ENCODE results near the gene FAM167B. TPM values are rescaled to one million over a fixed set of nuclear protein-coding genes. Genes with fewer than 3 reads are reported as not detected.

The FAM167B gene
- total and polyA plus RNA-seq, 3 donors from 2014 or later, result 0.99 to 1.6 (median 1.6) TPM

DNA sequence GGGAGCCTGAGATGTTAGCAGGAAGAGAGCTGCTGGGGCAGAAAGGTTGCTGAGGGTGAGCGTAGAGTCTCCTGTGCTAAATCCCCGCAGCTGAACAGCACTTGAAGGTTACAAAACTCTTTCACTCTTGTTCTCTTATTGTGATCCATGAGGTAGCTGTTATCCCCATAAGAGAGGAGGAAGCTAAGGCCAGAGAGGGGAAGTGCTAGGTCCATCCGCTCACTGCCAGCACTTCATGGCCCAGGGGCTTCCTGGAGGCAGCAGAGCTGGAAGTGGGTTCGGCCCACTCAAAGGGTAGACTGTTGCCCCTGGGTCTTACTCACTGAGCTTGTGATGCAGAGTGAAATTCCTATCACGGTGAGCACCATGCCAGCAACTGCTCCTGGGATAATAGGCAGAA lies 30.5 kb upstream of the FAM167B start:
- DNase-seq, result no peak
- H3K27me3 ChIP-seq, result no peaks in the 10 kb centered on the region
- WGBS, 2 donors, result 91 to 94% methylated on average over 5 of the region's 5 CpGs
- H3K4me3 ChIP-seq, result no peak overlapping the region
- intact Hi-C loops (cut with DNase I; ENCODE audit: low total_unique reads), result no loop called here
- no peak overlapping the region for H3K27ac ChIP-seq
- no peaks in the 10 kb centered on the region for H3K36me3 ChIP-seq (ENCODE audit: low read depth, missing control alignments)
- no peaks in the 10 kb centered on the region for H3K9me3 ChIP-seq
- no peak for TF ChIP-seq POLR2A (IDR thresholded peaks at IDR 0.05)
- TF ChIP-seq, protein P1, sequence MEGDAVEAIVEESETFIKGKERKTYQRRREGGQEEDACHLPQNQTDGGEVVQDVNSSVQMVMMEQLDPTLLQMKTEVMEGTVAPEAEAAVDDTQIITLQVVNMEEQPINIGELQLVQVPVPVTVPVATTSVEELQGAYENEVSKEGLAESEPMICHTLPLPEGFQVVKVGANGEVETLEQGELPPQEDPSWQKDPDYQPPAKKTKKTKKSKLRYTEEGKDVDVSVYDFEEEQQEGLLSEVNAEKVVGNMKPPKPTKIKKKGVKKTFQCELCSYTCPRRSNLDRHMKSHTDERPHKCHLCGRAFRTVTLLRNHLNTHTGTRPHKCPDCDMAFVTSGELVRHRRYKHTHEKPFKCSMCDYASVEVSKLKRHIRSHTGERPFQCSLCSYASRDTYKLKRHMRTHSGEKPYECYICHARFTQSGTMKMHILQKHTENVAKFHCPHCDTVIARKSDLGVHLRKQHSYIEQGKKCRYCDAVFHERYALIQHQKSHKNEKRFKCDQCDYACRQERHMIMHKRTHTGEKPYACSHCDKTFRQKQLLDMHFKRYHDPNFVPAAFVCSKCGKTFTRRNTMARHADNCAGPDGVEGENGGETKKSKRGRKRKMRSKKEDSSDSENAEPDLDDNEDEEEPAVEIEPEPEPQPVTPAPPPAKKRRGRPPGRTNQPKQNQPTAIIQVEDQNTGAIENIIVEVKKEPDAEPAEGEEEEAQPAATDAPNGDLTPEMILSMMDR (IDR thresholded peaks at IDR 0.05), result no peak
- peaks cover 25% of the 10 kb centered on the region for H3K4me1 ChIP-seq

DNA sequence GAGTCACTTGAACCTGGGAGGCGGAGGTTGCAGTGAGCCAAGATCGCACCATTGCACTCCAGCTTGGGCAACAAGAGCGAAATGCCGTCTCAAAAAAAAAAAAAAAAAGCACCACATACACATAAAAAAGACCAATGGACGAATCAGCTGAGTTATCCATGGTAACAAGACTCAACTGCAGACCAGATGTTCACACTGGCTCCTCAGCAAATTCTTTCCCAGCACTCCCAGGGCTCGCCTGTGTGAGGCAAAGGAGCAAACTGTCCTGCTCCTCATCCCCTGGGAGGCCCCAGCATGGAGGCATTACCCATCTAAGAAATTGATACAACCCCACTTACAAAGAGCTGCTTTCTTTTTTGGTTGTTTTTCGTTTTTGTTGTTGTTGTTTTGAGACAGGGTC lies 28.0 kb upstream of the FAM167B start:
- Histone ChIP-seq H3K4me3 (no peak overlapping the region), H3K27me3 (no peaks in the 10 kb centered on the region), H3K4me1 (peaks cover 33% of the 10 kb centered on the region), H3K9me3 (no peaks in the 10 kb centered on the region), H3K27ac (peak overlapping the region in 1 of 2 donors; percentile 12), H3K36me3 (ENCODE audit: low read depth, missing control alignments) (no peaks in the 10 kb centered on the region)
- no peak for TF ChIP-seq POLR2A (IDR thresholded peaks at IDR 0.05)
- TF ChIP-seq, protein P1 (IDR thresholded peaks at IDR 0.05), result no peak
- intact Hi-C loops (cut with DNase I; ENCODE audit: low total_unique reads), result no loop called here
- 64 to 72% methylated on average over 7 of the region's 7 CpGs for WGBS, 2 donors
- no peak for DNase-seq

DNA sequence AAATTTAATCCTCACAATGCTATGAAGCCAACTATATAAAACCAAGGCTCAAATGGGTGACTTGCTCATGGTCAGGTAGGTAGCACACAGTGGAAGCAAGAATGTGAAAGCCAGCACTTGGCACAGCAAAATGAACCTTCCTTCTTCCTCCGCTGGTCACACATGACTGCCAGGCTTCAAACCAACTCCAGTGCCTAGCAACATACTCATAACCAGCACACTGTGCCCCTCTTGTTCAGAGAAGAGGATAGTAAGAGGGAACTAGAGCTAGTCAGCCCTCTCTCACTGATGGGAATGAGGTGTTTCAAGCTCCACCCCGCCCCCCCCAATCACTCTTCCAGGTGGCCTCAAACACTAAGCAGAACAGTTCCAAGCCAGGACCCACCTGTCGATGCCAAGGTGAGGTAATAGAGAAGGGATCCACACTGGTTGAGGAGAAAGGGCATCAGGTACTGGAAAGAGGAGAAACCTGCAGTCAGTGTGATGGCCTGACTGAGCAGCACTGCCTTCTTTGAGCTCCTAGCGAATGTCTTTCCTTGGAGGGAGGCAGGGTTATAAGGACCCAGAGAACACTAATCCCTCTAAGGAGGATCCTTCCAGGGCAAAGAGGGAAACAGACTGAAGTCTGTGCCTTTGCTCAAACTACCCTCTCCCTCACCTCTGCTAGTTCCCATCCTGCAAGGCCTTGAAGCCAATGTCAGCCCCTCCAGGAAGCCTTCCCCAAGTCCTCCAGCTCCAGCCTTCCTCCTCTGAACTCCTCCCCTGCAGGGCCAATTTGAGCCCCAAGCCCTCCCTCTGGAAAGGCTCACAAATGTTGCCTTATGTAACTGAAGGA lies 26.1 kb upstream of the FAM167B start:
- no peaks in the 10 kb centered on the region for H3K9me3 ChIP-seq
- no peaks in the 10 kb centered on the region for H3K36me3 ChIP-seq (ENCODE audit: low read depth, missing control alignments)
- WGBS, 2 donors, result 67 to 88% methylated on average over 4 of the region's 4 CpGs
- peak overlapping the region; percentile 92 to 99 for H3K4me3 ChIP-seq
- TF ChIP-seq POLR2A (IDR thresholded peaks at IDR 0.05), result no peak
- TF ChIP-seq, protein P1 (IDR thresholded peaks at IDR 0.05), result no peak
- no peak for DNase-seq
- peaks cover 30% of the 10 kb centered on the region for H3K4me1 ChIP-seq
- intact Hi-C loops (cut with DNase I; ENCODE audit: low total_unique reads), result no loop called here
- H3K27ac ChIP-seq, result peak overlapping the region in 1 of 2 donors; percentile 88
- no peaks in the 10 kb centered on the region for H3K27me3 ChIP-seq

DNA sequence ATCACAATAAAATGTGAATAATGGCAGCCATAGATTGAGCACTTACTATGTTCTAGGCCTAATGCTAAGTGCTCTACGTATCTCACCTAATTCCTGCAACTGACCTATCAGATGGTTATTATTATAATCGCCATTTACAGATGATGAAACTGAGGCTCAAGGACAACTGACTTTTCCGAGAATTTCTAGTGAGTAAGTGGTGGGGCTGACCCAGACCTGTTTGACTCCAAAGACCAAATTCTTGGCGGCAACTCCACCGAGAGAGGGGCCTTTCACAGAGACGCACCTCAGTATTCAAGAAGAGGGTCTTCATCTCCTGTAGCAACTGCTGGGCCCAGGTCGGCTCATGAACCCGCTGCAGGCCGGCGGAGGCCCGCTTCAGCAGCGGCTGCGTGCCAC lies 25.4 kb upstream of the FAM167B start:
- H3K4me1 ChIP-seq, result peaks cover 29% of the 10 kb centered on the region
- no peaks in the 10 kb centered on the region for H3K9me3 ChIP-seq
- DNase-seq, result no peak
- peak overlapping the region; percentile 92 to 99 for H3K4me3 ChIP-seq
- WGBS, 2 donors, result 3 to 9% methylated on average over 7 to 13 of the region's 13 CpGs
- no peaks in the 10 kb centered on the region for H3K27me3 ChIP-seq
- intact Hi-C loops (cut with DNase I; ENCODE audit: low total_unique reads), result no loop called here
- TF ChIP-seq, protein P1 (IDR thresholded peaks at IDR 0.05), result no peak
- TF ChIP-seq POLR2A (IDR thresholded peaks at IDR 0.05), result no peak
- peak overlapping the region; percentile 88 to 89 for H3K27ac ChIP-seq
- no peaks in the 10 kb centered on the region for H3K36me3 ChIP-seq (ENCODE audit: low read depth, missing control alignments)
